ENCODE results near the gene RALGPS1.

The RALGPS1 gene

DNA sequence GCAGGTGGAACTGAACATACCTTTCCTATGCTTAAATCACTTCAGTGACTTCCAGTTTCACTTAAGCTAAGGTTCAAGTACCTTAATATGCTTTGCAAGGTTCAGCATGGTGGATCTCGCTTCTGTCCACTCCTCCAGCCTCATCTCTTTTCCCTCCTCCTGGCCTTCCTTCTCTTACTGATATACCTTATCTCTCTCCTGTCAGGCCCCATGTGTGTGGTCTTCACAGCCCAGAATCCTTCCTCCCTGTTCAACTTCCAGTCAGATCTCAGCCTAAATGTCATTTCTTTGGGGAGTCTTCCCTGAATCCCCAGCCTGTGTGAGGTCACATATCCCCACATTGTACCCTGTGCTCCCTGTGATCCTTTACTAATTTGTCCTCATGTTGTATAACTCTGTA lies 120.1 kb downstream of the RALGPS1 start:
- Histone ChIP-seq H3K4me2 (ENCODE audit: low read depth, low read length) (no peak overlapping the region), H3K36me3 (replicated peaks; ENCODE audit: insufficient read depth, low read length) (no peaks in the 10 kb centered on the region), H3K79me2 (ENCODE audit: low read length) (no peaks in the 10 kb centered on the region), H4K20me1 (ENCODE audit: insufficient read depth, low read length) (no peaks in the 10 kb centered on the region), H3K27ac (ENCODE audit: low read length) (no peak overlapping the region), H3K9me3 (replicated peaks; ENCODE audit: insufficient read depth, low read length) (no peaks in the 10 kb centered on the region), H3K9ac (ENCODE audit: low read length) (no peak overlapping the region), H3K4me1 (ENCODE audit: low read length) (peaks cover 7% of the 10 kb centered on the region; the same call in 1 of the 2 replicates), H3K27me3 (replicated peaks; ENCODE audit: insufficient read depth, low read length) (no peaks in the 10 kb centered on the region), H3K4me3 (ENCODE audit: low read length) (no peak overlapping the region), H3F3A (ENCODE audit: insufficient read depth, low read length) (no peaks in the 10 kb centered on the region), H3K9me2 (replicated peaks; ENCODE audit: insufficient read depth, low read length) (no peaks in the 10 kb centered on the region), H2AFZ (ENCODE audit: low read length) (no peak overlapping the region)
- no peak for DNase-seq
- TF ChIP-seq EZH2phosphoT487 (IDR thresholded peaks at IDR 0.05; ENCODE audit: low read length) (no peak), EZH2 (optimal IDR thresholded peaks at IDR 0.05; ENCODE audit: low read depth, low read length) (no peak)
- TF ChIP-seq, protein P1, sequence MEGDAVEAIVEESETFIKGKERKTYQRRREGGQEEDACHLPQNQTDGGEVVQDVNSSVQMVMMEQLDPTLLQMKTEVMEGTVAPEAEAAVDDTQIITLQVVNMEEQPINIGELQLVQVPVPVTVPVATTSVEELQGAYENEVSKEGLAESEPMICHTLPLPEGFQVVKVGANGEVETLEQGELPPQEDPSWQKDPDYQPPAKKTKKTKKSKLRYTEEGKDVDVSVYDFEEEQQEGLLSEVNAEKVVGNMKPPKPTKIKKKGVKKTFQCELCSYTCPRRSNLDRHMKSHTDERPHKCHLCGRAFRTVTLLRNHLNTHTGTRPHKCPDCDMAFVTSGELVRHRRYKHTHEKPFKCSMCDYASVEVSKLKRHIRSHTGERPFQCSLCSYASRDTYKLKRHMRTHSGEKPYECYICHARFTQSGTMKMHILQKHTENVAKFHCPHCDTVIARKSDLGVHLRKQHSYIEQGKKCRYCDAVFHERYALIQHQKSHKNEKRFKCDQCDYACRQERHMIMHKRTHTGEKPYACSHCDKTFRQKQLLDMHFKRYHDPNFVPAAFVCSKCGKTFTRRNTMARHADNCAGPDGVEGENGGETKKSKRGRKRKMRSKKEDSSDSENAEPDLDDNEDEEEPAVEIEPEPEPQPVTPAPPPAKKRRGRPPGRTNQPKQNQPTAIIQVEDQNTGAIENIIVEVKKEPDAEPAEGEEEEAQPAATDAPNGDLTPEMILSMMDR (IDR thresholded peaks at IDR 0.05; ENCODE audit: low read length) = no peak

DNA sequence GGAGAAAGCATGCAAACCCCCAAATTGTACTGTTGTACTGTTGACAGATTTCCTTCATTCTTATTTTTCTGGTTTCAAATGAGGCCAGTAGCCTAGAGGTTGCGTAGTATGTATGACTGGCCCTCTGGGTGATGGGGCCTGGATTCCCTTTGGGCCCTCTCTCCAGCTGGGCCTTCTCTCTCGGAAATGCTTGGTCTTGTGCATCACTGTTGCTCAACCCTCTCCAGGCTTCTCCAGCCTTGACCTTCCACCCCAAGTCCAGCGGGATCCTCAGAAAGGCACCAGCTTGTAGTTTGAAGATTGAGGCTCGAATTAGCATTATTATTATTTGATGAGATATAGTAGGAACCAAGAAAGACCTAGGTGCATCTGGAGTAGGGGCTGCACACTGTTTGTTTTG lies 120.8 kb downstream of the RALGPS1 start:
- Histone ChIP-seq H3K4me3 (ENCODE audit: low read length) (no peak overlapping the region), H3K9me3 (replicated peaks; ENCODE audit: insufficient read depth, low read length) (no peaks in the 10 kb centered on the region), H4K20me1 (ENCODE audit: insufficient read depth, low read length) (no peaks in the 10 kb centered on the region), H3F3A (ENCODE audit: insufficient read depth, low read length) (no peaks in the 10 kb centered on the region), H3K4me2 (ENCODE audit: low read depth, low read length) (no peak overlapping the region), H3K9me2 (replicated peaks; ENCODE audit: insufficient read depth, low read length) (no peaks in the 10 kb centered on the region), H3K79me2 (ENCODE audit: low read length) (no peaks in the 10 kb centered on the region), H3K27me3 (replicated peaks; ENCODE audit: insufficient read depth, low read length) (no peaks in the 10 kb centered on the region), H3K9ac (ENCODE audit: low read length) (no peak overlapping the region), H3K4me1 (ENCODE audit: low read length) (peaks cover 8% of the 10 kb centered on the region; the same call in 1 of the 2 replicates), H2AFZ (ENCODE audit: low read length) (no peak overlapping the region), H3K36me3 (replicated peaks; ENCODE audit: insufficient read depth, low read length) (no peaks in the 10 kb centered on the region), H3K27ac (ENCODE audit: low read length) (no peak overlapping the region)
- DNase-seq = no peak
- TF ChIP-seq EZH2 (optimal IDR thresholded peaks at IDR 0.05; ENCODE audit: low read depth, low read length) = no peak
- no peak for TF ChIP-seq EZH2phosphoT487 (IDR thresholded peaks at IDR 0.05; ENCODE audit: low read length)
- TF ChIP-seq, protein P1 (IDR thresholded peaks at IDR 0.05; ENCODE audit: low read length) = no peak

DNA sequence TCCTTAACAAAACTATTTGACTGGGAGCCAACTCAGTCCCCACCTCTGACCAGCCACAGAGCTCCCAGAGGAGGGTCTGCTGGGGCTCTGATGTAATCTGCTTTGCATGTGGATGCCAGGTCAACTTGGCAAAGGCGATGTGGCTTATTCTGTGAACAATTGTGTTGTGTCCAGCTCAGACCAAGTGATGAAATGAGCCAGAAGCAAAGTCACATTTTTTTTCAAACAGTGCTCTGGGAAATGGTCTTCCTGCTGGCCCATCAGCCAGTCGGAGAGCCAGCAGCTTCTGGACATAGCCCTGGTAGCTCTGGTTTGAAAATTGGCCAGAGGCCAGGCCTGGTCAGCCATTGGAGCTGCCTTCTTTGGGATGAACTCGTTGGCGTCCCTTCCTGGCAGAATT lies 121.4 kb downstream of the RALGPS1 start:
- no peaks in the 10 kb centered on the region for H3K36me3 ChIP-seq (replicated peaks; ENCODE audit: insufficient read depth, low read length)
- no peak for DNase-seq
- no peaks in the 10 kb centered on the region for H3K9me2 ChIP-seq (replicated peaks; ENCODE audit: insufficient read depth, low read length)
- H3K4me1 ChIP-seq (ENCODE audit: low read length) = peaks cover 8% of the 10 kb centered on the region; the same call in 1 of the 2 replicates
- H3K4me2 ChIP-seq (ENCODE audit: low read depth, low read length) = no peak overlapping the region
- no peaks in the 10 kb centered on the region for H3K79me2 ChIP-seq (ENCODE audit: low read length)
- H3K9ac ChIP-seq (ENCODE audit: low read length) = no peak overlapping the region
- no peak overlapping the region for H2AFZ ChIP-seq (ENCODE audit: low read length)
- no peaks in the 10 kb centered on the region for H3F3A ChIP-seq (ENCODE audit: insufficient read depth, low read length)
- H3K27ac ChIP-seq (ENCODE audit: low read length) = no peak overlapping the region
- H3K9me3 ChIP-seq (replicated peaks; ENCODE audit: insufficient read depth, low read length) = no peaks in the 10 kb centered on the region
- H3K27me3 ChIP-seq (replicated peaks; ENCODE audit: insufficient read depth, low read length) = no peaks in the 10 kb centered on the region
- no peaks in the 10 kb centered on the region for H4K20me1 ChIP-seq (ENCODE audit: insufficient read depth, low read length)
- TF ChIP-seq, protein P1 (IDR thresholded peaks at IDR 0.05; ENCODE audit: low read length) = no peak
- TF ChIP-seq EZH2phosphoT487 (IDR thresholded peaks at IDR 0.05; ENCODE audit: low read length) (no peak), EZH2 (optimal IDR thresholded peaks at IDR 0.05; ENCODE audit: low read depth, low read length) (no peak)
- no peak overlapping the region for H3K4me3 ChIP-seq (ENCODE audit: low read length)
